Body of pancreas (tissue), 4 donors: ENCODE results near the gene PLEKHG4B.

Experiments
- POLR2A ChIP-seq, 3 donors: fragments of 450-650 bp; IDR thresholded peaks; one replicate each; pipeline ENCODE4 v1.6.1; 2016; ENCODE audit warnings: antibody characterized with exemption in 3 of 3, mild to moderate bottlenecking in 2 of 3
- TF ChIP-seq, protein P1 (sequence below), 7 experiments: fragments of 450-650 bp in 4 of 7; fragments of 200-600 bp in 3 of 7; sonication (generic) in 3 of 7; IDR thresholded peaks; one replicate each; pipeline ENCODE4 v1.5.1; 2016 to 2019; ENCODE audit warnings: antibody characterized with exemption in 7 of 7

DNA sequence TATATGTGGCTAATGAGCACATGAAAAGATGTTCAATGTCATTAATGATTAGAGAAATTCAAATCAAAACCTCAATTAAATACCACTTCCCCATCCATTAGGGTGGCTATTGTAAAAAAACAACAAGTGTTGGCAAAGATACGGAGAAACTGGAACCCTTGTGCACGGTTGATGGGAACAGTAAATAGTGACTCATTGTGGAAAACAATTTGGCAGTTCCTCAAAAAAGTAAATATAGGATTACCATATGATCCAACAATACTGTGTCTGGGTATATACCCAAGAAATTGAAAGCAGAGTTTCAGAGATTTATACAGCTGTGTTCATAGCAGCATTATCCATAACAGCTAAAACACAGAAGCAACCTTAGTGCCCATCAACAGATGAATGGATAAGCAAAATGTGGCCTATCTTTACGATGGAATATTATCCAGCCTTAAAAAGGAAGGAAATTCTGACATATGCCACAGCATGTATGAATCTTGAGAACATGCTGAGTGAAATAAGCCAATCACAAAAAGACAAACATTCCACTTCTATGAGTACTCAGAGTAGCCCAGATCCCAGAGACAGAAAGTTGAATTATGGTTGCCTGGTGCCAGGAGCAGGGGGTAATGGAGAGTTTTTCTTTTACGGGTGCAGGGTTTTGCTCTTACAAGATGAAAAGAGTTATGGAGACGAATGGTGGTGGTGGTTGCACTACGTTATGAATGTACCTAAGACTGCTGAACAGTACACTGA is 57.9 kb downstream of the PLEKHG4B start:
- TF ChIP-seq, protein P1, sequence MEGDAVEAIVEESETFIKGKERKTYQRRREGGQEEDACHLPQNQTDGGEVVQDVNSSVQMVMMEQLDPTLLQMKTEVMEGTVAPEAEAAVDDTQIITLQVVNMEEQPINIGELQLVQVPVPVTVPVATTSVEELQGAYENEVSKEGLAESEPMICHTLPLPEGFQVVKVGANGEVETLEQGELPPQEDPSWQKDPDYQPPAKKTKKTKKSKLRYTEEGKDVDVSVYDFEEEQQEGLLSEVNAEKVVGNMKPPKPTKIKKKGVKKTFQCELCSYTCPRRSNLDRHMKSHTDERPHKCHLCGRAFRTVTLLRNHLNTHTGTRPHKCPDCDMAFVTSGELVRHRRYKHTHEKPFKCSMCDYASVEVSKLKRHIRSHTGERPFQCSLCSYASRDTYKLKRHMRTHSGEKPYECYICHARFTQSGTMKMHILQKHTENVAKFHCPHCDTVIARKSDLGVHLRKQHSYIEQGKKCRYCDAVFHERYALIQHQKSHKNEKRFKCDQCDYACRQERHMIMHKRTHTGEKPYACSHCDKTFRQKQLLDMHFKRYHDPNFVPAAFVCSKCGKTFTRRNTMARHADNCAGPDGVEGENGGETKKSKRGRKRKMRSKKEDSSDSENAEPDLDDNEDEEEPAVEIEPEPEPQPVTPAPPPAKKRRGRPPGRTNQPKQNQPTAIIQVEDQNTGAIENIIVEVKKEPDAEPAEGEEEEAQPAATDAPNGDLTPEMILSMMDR (IDR thresholded peaks at IDR 0.05): no peak
- no peak for TF ChIP-seq POLR2A (IDR thresholded peaks at IDR 0.05)
